ENCODE results near the gene SIGLEC12. TPM values are rescaled to one million over a fixed set of nuclear protein-coding genes. Genes with fewer than 3 reads are reported as not detected.
A peak's percentile ranks its signal among the peaks of the same experiment; 100 is the strongest.

SIGLEC12 gene
- total and polyA plus RNA-seq, 9 of the 15 experiments (the other 6 are each of a cell fraction or from before 2014, with no cell fraction given) = 0.08 to 1.3 (median 0.54) TPM

DNA sequence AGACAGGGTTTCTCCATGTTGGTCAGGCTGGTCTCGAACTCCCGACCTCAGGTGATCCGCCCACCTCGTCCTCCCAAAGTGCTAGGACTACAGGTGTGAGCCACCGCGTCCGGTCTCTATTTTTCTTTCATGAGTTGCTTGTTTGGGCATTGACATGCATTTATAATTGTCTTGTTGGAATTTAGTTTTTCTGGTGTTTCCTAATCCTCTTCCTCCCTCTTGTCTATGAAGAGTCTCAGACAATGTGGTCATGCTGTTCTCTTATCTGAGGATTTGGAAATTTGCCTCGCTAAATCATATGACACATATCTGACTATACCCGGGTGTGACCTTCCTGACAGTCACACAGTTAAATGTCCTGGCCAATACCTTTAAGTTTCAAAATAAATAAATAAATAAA, 30.6 kb downstream of the SIGLEC12 start:
- H3K4me3 ChIP-seq = no peak overlapping the region
- H2AFZ ChIP-seq (ENCODE audit: low read depth, low read length) = no peak overlapping the region
- H3K36me3 ChIP-seq (ENCODE audit: control insufficient read depth, insufficient read depth, low read length) = peaks cover 24% of the 10 kb centered on the region
- intact Hi-C loops (cut with micrococcal nuclease) (loop anchor here (5.0 kb wide), 2 partner anchors 96 to 171 kb away; no protein-coding TSS in a partner anchor), in situ Hi-C loops (cut with MboI) (loop anchor here (10.0 kb wide), 2 partner anchors 94 to 184 kb away; no protein-coding TSS in a partner anchor)
- H3K4me1 ChIP-seq (replicated peaks in 1 of 2; ENCODE audit: control insufficient read depth in 2 of 2, insufficient read depth in 2 of 2, low read length in 2 of 2) = peaks cover 17 to 31% of the 10 kb centered on the region in 2 experiments
- peak overlapping the region; percentile 11 for H3K27ac ChIP-seq (ENCODE audit: extremely low read depth, low read depth, low read length)
- ATAC-seq = no peak
- H3K27me3 ChIP-seq (ENCODE audit: control insufficient read depth in 2 of 2, insufficient read depth in 2 of 2, low read length in 2 of 2) = no peaks in the 10 kb centered on the region
- 37% methylated on average over 7 of the region's 9 CpGs for WGBS (ENCODE audit: insufficient coverage, low coverage, missing lambda C conversion rate)
- H4K20me1 ChIP-seq (replicated peaks; ENCODE audit: control insufficient read depth, insufficient read depth, low read length) = no peaks in the 10 kb centered on the region
- peak; percentile 26 to 75 (median 40) for DNase-seq (ENCODE audit: extremely low read depth in 1 of 4, low spot score in 3 of 4)
- no peak for FAIRE-seq
- no peaks in the 10 kb centered on the region for H3K9me1 ChIP-seq (ENCODE audit: control insufficient read depth, insufficient read depth, low read length)
- no peaks in the 10 kb centered on the region for H3K9me3 ChIP-seq (replicated peaks; ENCODE audit: control insufficient read depth, insufficient read depth, low read depth, low read length)
- POLR2A ChIA-PET = no interaction called here
- CTCF ChIA-PET (ENCODE audit: low intra/inter-chr PET ratio) = no interaction called here
- H3K9ac ChIP-seq (ENCODE audit: insufficient read depth in 1 of 2, low read depth in 2 of 2, low read length in 2 of 2) = no peak overlapping the region
- 0 out of 2 replicates have a peak overlapping the region, but pooled peaks have one; percentile 26 for H3K4me2 ChIP-seq (ENCODE audit: insufficient read depth, low read length)
- no TSS peak for BruUV-seq (replicated peaks)
- peaks cover 69% of the 10 kb centered on the region for H3K79me2 ChIP-seq (ENCODE audit: control insufficient read depth, insufficient read depth, low read length)
- 0 out of 2 replicates have a peak, but pooled peaks have one; percentile 27 for TF ChIP-seq NR2C1 (IDR thresholded peaks at IDR 0.05)
- TF ChIP-seq NR2C1 (tag; IDR thresholded peaks at IDR 0.05) = peak; percentile 53
- TF ChIP-seq NR2C2 (CRISPR knock-in tag; IDR thresholded peaks at IDR 0.05) = no peak
- TF ChIP-seq NR2C2 (tag; IDR thresholded peaks at IDR 0.05) = 0 out of 2 replicates have a peak, but pooled peaks have one; percentile 24
- TF ChIP-seq NR4A1 (CRISPR knock-in tag; IDR thresholded peaks at IDR 0.05) = no peak
- TF ChIP-seq NR4A1 (tag; IDR thresholded peaks at IDR 0.05) = 0 out of 2 replicates have a peak, but pooled peaks have one; percentile 30
- TF ChIP-seq, protein P1, sequence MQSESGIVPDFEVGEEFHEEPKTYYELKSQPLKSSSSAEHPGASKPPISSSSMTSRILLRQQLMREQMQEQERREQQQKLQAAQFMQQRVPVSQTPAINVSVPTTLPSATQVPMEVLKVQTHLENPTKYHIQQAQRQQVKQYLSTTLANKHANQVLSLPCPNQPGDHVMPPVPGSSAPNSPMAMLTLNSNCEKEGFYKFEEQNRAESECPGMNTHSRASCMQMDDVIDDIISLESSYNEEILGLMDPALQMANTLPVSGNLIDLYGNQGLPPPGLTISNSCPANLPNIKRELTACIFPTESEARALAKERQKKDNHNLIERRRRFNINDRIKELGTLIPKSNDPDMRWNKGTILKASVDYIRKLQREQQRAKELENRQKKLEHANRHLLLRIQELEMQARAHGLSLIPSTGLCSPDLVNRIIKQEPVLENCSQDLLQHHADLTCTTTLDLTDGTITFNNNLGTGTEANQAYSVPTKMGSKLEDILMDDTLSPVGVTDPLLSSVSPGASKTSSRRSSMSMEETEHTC (IDR thresholded peaks at IDR 0.05) = peak; percentile 57; the same call in 1 of the 2 replicates
- peak; percentile 32; the same call in 1 of the 2 replicates for TF ChIP-seq NBN (IDR thresholded peaks at IDR 0.05; ENCODE audit: low read depth)
- TF ChIP-seq JUND (IDR thresholded peaks at IDR 0.05; ENCODE audit: borderline replicate concordance, low read depth, low read length) = peak; percentile 78
- TF ChIP-seq JUND (tag; IDR thresholded peaks at IDR 0.05; ENCODE audit: borderline replicate concordance, low read depth, low read length) = no peak; the same call in 2 of the 3 replicates
- 0 out of 2 replicates have a peak, but pooled peaks have one; percentile 36 for TF ChIP-seq MYC (IDR thresholded peaks at IDR 0.05; ENCODE audit: low read depth, low read length)
- TF ChIP-seq MYC (CRISPR knock-in tag; IDR thresholded peaks at IDR 0.05; ENCODE audit: borderline replicate concordance, low read depth) = no peak
- peak; percentile 62; the same call in 1 of the 2 replicates for TF ChIP-seq CBFA2T3 (IDR thresholded peaks at IDR 0.05)
- no peak for TF ChIP-seq ZNF212 (CRISPR knock-in tag; IDR thresholded peaks at IDR 0.05)
- no peak for TF ChIP-seq EWSR1 (IDR thresholded peaks at IDR 0.05; ENCODE audit: borderline replicate concordance, low read depth, partially characterized antibody)
- TF ChIP-seq, protein P2, sequence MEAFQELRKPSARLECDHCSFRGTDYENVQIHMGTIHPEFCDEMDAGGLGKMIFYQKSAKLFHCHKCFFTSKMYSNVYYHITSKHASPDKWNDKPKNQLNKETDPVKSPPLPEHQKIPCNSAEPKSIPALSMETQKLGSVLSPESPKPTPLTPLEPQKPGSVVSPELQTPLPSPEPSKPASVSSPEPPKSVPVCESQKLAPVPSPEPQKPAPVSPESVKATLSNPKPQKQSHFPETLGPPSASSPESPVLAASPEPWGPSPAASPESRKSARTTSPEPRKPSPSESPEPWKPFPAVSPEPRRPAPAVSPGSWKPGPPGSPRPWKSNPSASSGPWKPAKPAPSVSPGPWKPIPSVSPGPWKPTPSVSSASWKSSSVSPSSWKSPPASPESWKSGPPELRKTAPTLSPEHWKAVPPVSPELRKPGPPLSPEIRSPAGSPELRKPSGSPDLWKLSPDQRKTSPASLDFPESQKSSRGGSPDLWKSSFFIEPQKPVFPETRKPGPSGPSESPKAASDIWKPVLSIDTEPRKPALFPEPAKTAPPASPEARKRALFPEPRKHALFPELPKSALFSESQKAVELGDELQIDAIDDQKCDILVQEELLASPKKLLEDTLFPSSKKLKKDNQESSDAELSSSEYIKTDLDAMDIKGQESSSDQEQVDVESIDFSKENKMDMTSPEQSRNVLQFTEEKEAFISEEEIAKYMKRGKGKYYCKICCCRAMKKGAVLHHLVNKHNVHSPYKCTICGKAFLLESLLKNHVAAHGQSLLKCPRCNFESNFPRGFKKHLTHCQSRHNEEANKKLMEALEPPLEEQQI (IDR thresholded peaks at IDR 0.05) = peak; percentile 61; the same call in 1 of the 2 replicates
- no peak for TF ChIP-seq SNRNP70 (optimal IDR thresholded peaks at IDR 0.05; ENCODE audit: low read depth, low read length)
- peak; percentile 23; the same call in 1 of the 2 replicates for TF ChIP-seq ETV1 (tag; conservative IDR thresholded peaks at IDR 0.05; ENCODE audit: low read depth)

Data from K562 (cell line).